NCI-H146 treated with DMSO at 0.1 percent for 48 hours (cell line): Measurements from ENCODE around the gene TBK1.
A peak's percentile ranks its signal among the peaks of the same experiment; 100 is the strongest.
"Not testable (repeated sequence)": the region's sequence is repeated elsewhere in the genome, so short reads cannot be mapped to it uniquely, and the experiment has no call there.

ENCODE experiments used
- DNase-seq: peaks from one replicate; lab custom pipeline; 2025; ENCODE audit not compliant: unreplicated experiment; lab: John Stamatoyannopoulos, UW

Gene TBK1

DNA sequence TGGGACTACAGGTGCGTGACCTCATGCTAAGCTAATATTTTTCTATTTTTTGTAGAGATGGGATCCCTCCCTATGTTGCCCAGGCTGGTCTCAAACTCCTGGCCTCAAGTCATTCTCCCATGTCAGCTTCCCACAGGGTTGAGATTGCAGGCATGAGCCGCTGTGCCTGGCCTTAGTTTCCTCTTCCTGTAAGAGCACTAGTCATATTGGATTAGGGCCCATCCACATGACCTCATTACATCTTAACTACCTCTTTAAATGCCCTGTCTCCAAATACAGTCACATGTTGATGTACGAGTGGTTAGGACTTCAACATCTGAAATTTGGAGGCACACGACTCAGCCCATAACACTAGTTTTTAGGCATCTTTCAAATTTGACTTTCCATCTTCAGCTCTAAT, 86.2 kb downstream of the TBK1 start:
- DNase-seq = no peak

GRCh38 chr12:64542409-64543047, 90.6 kb downstream of the TBK1 start:
- not testable (repeated sequence) for DNase-seq

GRCh38 chr12:64544371-64545080, 92.6 kb downstream of the TBK1 start:
- DNase-seq = peak; percentile 43

- no peak for DNase-seq
Measured at GRCh38 chr12:64545081-64545382, 93.1 kb downstream of the TBK1 start.

DNA sequence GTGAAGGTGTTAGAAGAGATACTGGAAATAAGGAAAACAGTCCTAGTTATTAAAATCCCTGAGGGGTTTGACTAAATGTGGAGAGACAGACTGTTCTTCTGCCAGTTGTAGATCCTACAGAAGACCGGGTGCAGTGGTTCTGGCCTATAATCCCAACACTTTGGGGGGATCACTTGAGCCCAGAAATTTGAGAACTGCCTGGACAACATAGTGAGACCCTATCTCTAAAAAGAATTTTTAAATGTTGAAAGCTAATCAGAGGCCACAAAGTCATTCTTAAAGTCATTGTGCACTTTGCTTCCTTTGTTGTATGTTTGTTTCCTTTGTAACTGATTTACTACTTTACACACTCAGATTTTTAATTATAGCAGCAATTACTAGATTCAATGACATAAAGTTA, 97.2 kb downstream of the TBK1 start:
- no peak for DNase-seq

GRCh38 chr12:64550755-64551154, 98.8 kb downstream of the TBK1 start:
- DNase-seq = no peak

- DNase-seq = no peak
Measured at GRCh38 chr12:64551676-64552075, 99.8 kb downstream of the TBK1 start.
